IMR-90 (cell line): ENCODE results near the gene CATSPER4.

Source experiments
- CEBPB ChIP-seq: IDR thresholded peaks from 2 replicates; pipeline ENCODE4 v1.6.1; 2012; ENCODE audit warnings: low read depth, low read length, improper control_type of control experiment
- CTCF ChIP-seq: conservative IDR thresholded peaks from 2 replicates; pipeline ENCODE4 v1.5.1; 2012; ENCODE audit warnings: mild to moderate bottlenecking, low read depth, low read length, improper control_type of control experiment
- FOS ChIP-seq: fragments of 150-350 bp; IDR thresholded peaks from 2 replicates; pipeline ENCODE4 v1.6.1; 2016; ENCODE audit warnings: low read depth, low read length
- MAFK ChIP-seq: IDR thresholded peaks from 2 replicates; pipeline ENCODE4 v1.6.1; 2012; ENCODE audit warnings: low read depth, low read length, improper control_type of control experiment
- MAZ ChIP-seq: IDR thresholded peaks from 2 replicates; pipeline ENCODE4 v1.6.1; 2012; ENCODE audit warnings: low read depth, mild to moderate bottlenecking, low read length, improper control_type of control experiment, moderate library complexity, borderline replicate concordance
- MXI1 ChIP-seq: IDR thresholded peaks from 2 replicates; pipeline ENCODE4 v1.6.1; 2012; ENCODE audit warnings: low read depth, mild to moderate bottlenecking, low read length, moderate library complexity, borderline replicate concordance
- NFE2L2 ChIP-seq: fragments of 150-350 bp; IDR thresholded peaks from 2 replicates; pipeline ENCODE4 v1.6.1; 2016; ENCODE audit warnings: low read depth, mild to moderate bottlenecking, low read length
- POLR2A ChIP-seq: IDR thresholded peaks from 2 replicates; pipeline ENCODE4 v1.6.1; 2012; ENCODE audit warnings: mild to moderate bottlenecking, low read depth, low read length
- RFX5 ChIP-seq: IDR thresholded peaks from 2 replicates; pipeline ENCODE4 v1.8.0; 2012; ENCODE audit warnings: low read depth, mild to moderate bottlenecking, low read length, moderate library complexity
- USF2 ChIP-seq: fragments of 150-350 bp; IDR thresholded peaks from 2 replicates; pipeline ENCODE4 v1.6.1; 2017; ENCODE audit warnings: mild to moderate bottlenecking, antibody characterized with exemption, low read length, low read depth
- TF ChIP-seq, protein P1 (sequence below): fragments of 150-350 bp; IDR thresholded peaks from 2 replicates; pipeline ENCODE4 v1.6.1; 2016; ENCODE audit warnings: low read depth, mild to moderate bottlenecking, low read length, moderate library complexity, borderline replicate concordance

- TF ChIP-seq CTCF (no peak), CEBPB (no peak), POLR2A (no peak), MAZ (no peak), MXI1 (no peak), FOS (no peak), USF2 (no peak), NFE2L2 (no peak), MAFK (no peak), RFX5 (no peak)
- TF ChIP-seq, protein P1, sequence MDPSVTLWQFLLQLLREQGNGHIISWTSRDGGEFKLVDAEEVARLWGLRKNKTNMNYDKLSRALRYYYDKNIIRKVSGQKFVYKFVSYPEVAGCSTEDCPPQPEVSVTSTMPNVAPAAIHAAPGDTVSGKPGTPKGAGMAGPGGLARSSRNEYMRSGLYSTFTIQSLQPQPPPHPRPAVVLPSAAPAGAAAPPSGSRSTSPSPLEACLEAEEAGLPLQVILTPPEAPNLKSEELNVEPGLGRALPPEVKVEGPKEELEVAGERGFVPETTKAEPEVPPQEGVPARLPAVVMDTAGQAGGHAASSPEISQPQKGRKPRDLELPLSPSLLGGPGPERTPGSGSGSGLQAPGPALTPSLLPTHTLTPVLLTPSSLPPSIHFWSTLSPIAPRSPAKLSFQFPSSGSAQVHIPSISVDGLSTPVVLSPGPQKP, result no peak
Observed at GRCh38 chr1:26221094-26221493, 30.7 kb downstream of the CATSPER4 start.
